Lower lobe of right lung (tissue), 2 donors: Measurements from ENCODE around the gene PODXL. TPM values are rescaled to one million over a fixed set of nuclear protein-coding genes. Genes with fewer than 3 reads are reported as not detected.
"Not testable (repeated sequence)": the region's sequence is repeated elsewhere in the genome, so short reads cannot be mapped to it uniquely, and the experiment has no call there.

ENCODE experiments used
- ATAC-seq, 2 donors: fragments of 200-7000 bp; cut with Tn5 transposase; one replicate each; pipeline ENCODE4 v1.9.1; 2020 to 2022; ENCODE audit warnings: mild to moderate bottlenecking in 2 of 2, moderate library complexity in 2 of 2
- DNase-seq: peaks from one replicate; pipeline ENCODE4 v3.0.0-alpha.2; 2020
- H3K27ac ChIP-seq: fragments of 200-600 bp; one replicate; pipeline ENCODE4 v1.8.0; 2022
- H3K27me3 ChIP-seq: fragments of 200-600 bp; one replicate; pipeline ENCODE4 v1.8.0; 2022; ENCODE audit warnings: low read depth
- H3K36me3 ChIP-seq: fragments of 200-600 bp; one replicate; pipeline ENCODE4 v1.8.0; 2022; ENCODE audit warnings: mild to moderate bottlenecking
- H3K4me1 ChIP-seq: fragments of 200-600 bp; one replicate; pipeline ENCODE4 v1.8.0; 2022
- H3K4me3 ChIP-seq: fragments of 200-600 bp; one replicate; pipeline ENCODE4 v1.8.0; 2022; ENCODE audit warnings: mild to moderate bottlenecking
- H3K9me3 ChIP-seq: fragments of 200-600 bp; one replicate; pipeline ENCODE4 v1.8.0; 2022
- intact Hi-C: fragments of 100-400 bp; cut with DNase I; formaldehyde crosslinking; loops from one replicate; pipeline ENCODE4 v1.11.0; 2022
- total RNA-seq: library from RNA; stranded (reverse); fragmentation: NEBNext Ultra II Directional; extraction: Animal tissue kit (Norgen Biotek cat#: 25700); gene quantifications from one replicate; pipeline ENCODE4 v1.2.1, GENCODE V29; 2021
- TF ChIP-seq, protein P1 (sequence below): fragments of 200-600 bp; IDR thresholded peaks from one replicate; pipeline ENCODE4 v1.8.0; 2022; ENCODE audit warnings: antibody characterized with exemption, mild to moderate bottlenecking
- donor health status: DM: no; HTN: yes; CAD: no; lungs with severe emphysema.

The PODXL gene
- total RNA-seq, 1 donor from 2014 or later = 116 TPM

DNA sequence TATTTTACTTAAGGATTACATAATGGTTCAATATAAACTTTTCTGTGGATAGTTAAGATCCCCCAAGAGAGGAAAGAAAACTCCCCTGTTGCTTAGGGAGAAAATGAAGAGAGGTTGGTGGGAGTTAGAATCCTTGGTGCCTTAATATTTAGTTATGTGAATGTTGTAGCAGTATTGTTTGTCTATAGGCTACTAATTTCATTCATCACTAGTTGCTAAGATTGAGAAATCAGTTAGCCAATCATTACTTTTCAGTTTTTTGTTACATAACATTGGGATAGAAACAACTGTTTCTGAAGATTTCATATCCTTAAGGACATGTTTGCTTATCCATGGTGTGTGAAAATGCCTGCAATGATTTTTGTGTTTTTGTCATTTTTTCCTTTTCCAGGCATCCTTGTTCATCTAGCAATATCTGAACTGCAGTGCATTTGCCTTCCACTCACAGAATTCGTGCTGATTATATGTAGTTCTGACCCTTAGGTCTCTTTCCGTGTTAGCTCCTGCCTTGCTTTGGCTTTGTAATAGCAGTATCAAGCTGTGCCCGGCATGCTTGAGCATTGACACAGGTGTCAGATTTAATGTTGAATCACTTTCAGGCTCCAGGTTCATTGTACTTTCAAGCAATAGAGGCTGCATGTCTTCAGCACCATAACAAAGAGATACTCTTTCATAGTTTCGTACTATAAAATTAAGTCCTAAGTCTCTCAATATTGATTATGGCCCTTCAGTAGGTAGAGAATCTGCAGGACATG is 85.0 kb downstream of the PODXL start:
- H3K36me3 ChIP-seq = peaks cover 53% of the 10 kb centered on the region
- no peak overlapping the region for H3K27ac ChIP-seq
- DNase-seq (no peak), ATAC-seq (no peak)
- no peak overlapping the region for H3K4me3 ChIP-seq
- no peaks in the 10 kb centered on the region for H3K4me1 ChIP-seq
- intact Hi-C loops = no loop called here
- H3K27me3 ChIP-seq = no peaks in the 10 kb centered on the region
- TF ChIP-seq, protein P1, sequence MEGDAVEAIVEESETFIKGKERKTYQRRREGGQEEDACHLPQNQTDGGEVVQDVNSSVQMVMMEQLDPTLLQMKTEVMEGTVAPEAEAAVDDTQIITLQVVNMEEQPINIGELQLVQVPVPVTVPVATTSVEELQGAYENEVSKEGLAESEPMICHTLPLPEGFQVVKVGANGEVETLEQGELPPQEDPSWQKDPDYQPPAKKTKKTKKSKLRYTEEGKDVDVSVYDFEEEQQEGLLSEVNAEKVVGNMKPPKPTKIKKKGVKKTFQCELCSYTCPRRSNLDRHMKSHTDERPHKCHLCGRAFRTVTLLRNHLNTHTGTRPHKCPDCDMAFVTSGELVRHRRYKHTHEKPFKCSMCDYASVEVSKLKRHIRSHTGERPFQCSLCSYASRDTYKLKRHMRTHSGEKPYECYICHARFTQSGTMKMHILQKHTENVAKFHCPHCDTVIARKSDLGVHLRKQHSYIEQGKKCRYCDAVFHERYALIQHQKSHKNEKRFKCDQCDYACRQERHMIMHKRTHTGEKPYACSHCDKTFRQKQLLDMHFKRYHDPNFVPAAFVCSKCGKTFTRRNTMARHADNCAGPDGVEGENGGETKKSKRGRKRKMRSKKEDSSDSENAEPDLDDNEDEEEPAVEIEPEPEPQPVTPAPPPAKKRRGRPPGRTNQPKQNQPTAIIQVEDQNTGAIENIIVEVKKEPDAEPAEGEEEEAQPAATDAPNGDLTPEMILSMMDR = no peak
- no peaks in the 10 kb centered on the region for H3K9me3 ChIP-seq

DNA sequence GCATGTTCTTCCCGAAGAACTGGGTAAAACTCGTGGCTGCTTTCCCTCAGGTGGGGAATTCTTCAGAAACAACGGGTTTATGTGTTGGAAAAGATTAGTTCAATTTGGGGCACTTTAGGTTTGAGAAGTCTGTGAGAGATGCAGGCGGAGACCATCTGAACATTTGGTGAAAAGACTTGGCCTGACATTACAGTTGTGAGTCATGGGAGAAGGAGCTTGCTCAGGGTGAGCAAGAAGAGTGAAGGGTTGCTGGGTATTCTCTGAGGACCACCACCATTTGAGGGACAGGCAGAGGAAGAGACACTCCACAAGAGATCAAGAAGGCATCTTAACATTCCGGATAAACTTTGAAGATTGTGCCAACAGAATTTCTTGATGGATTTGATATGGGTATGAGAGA is 88.6 kb downstream of the PODXL start:
- no peaks in the 10 kb centered on the region for H3K4me1 ChIP-seq
- peaks cover 87% of the 10 kb centered on the region for H3K36me3 ChIP-seq
- no peak overlapping the region for H3K4me3 ChIP-seq
- DNase-seq = no peak
- TF ChIP-seq, protein P1 = no peak
- intact Hi-C loops = no loop called here
- no peaks in the 10 kb centered on the region for H3K9me3 ChIP-seq
- ATAC-seq = no peak
- H3K27ac ChIP-seq = no peak overlapping the region
- H3K27me3 ChIP-seq = no peaks in the 10 kb centered on the region

DNA sequence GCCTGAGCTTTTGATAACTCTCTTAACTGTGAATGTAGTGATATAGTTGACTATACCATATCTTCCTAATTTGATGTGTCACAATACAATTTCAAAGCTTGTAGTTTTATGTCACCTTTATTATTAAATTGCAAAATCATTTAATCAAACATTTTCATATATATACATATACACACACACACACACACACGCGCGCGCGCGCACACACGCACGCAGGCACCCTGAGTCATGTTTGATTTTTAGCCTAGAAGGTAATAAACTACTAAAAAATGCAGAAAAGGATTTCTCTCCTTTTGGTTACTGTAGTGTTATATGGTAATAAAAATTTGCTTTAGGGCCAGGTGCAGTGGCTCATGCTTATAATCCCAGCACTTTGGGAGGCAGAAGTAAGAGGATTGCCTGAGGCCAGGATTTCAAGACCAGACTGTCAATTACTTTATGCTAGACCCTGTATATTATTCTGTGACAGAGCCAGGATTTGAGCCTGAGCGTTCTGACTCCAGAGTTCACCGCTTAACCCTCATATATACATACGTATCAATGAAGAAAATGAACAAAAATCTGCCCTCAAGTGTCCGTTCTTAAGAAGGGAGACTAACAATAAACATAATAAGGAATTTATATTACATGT is 89.6 kb downstream of the PODXL start:
- intact Hi-C loops = no loop called here
- no peak overlapping the region for H3K27ac ChIP-seq
- H3K4me1 ChIP-seq = no peaks in the 10 kb centered on the region
- no peaks in the 10 kb centered on the region for H3K27me3 ChIP-seq
- H3K36me3 ChIP-seq = peaks cover 93% of the 10 kb centered on the region
- no peak for DNase-seq
- no peak overlapping the region for H3K4me3 ChIP-seq
- H3K9me3 ChIP-seq = no peaks in the 10 kb centered on the region
- TF ChIP-seq, protein P1 = no peak
- no peak for ATAC-seq

DNA sequence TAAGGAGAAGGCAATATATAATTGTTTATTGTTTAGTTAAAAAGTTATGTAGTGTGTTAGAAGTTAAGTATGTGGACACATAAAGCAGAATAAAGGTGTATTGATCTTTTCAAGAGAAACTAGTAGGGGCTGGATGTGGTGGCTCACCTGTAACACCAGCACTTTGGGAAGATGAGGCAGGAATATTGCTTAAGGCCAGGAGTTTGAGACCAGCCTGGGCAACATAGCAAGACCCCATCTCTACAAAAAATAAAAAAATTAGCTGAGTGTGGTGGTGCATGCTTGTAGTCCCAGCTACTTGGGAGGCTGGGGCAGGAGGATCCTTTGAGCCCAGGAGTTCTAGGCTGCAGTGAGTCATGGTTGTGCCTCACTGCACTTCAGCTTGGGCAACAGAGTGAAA is 93.7 kb downstream of the PODXL start:
- H3K27me3 ChIP-seq, intact Hi-C loops, H3K4me3 ChIP-seq, H3K4me1 ChIP-seq, H3K9me3 ChIP-seq, DNase-seq, H3K27ac ChIP-seq, ATAC-seq: not testable (repeated sequence)
- H3K36me3 ChIP-seq = peaks cover 54% of the 10 kb centered on the region

DNA sequence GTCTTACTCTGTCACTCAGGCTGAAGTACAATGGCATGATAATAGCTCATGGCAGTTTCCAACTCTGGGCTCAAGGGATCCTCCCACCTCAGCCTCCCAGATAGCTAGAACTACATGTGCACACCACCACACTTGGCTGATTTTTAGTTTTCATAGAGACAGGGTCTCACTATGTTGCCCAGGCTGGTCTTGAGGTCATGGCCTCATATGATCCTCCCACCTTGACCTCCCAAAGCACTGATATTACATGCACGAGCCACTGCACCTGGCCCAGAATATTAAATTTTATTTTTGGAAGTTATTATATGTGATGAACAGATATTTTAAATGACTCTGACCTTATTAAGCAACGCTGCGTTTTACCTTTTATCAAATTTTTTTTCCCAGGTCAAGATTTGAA is 94.4 kb downstream of the PODXL start:
- no peaks in the 10 kb centered on the region for H3K27me3 ChIP-seq
- TF ChIP-seq, protein P1 = no peak
- no peaks in the 10 kb centered on the region for H3K4me1 ChIP-seq
- no peak overlapping the region for H3K4me3 ChIP-seq
- no peak for ATAC-seq
- peaks cover 54% of the 10 kb centered on the region for H3K36me3 ChIP-seq
- no peak for DNase-seq
- no peak overlapping the region for H3K27ac ChIP-seq
- no peaks in the 10 kb centered on the region for H3K9me3 ChIP-seq
- intact Hi-C loops = no loop called here

DNA sequence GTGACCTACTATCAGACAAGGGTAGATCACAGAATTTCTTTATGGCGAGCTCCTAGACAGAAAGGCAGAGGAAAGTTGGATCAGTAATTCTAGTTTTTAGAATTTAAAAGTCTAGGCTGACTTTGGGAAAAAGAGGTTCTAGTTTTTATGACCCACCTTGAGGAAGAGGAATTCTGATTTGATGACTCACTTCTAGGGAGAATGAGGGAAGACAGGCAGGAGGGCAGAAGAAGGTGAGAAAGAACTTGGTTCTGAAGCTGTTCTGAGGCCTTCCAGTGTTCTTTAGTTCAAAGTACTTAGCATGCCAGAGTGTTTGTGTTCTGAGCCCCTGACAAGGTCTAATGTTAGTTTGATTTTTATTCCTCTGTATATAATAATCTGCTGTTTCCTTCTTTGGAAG is 97.2 kb downstream of the PODXL start:
- H3K36me3 ChIP-seq = peaks cover 36% of the 10 kb centered on the region
- no peak for ATAC-seq
- intact Hi-C loops = no loop called here

More for the DNA sequence above, 97.2 kb downstream of the PODXL start:
- no peaks in the 10 kb centered on the region for H3K27me3 ChIP-seq
- TF ChIP-seq, protein P1 = no peak
- DNase-seq = no peak
- no peaks in the 10 kb centered on the region for H3K4me1 ChIP-seq
- H3K4me3 ChIP-seq = no peak overlapping the region
- H3K27ac ChIP-seq = no peak overlapping the region
- no peaks in the 10 kb centered on the region for H3K9me3 ChIP-seq
